Esophagus squamous epithelium (tissue), 5 donors: ENCODE measurements around the gene HMGCR. TPM values are rescaled to one million over a fixed set of nuclear protein-coding genes. Genes with fewer than 3 reads are reported as not detected.

Experiments
- DNase-seq: peaks from one replicate; lab custom pipeline; 2025; lab: John Stamatoyannopoulos, UW
- H3K27ac ChIP-seq, 4 donors: fragments of 200-600 bp; sonication (generic); one replicate each; pipeline ENCODE4 v1.5.1; 2016 to 2019; ENCODE audit warnings: mild to moderate bottlenecking in 1 of 4
- H3K27me3 ChIP-seq, 4 donors: fragments of 200-600 bp; sonication (generic); 1 replicate in 3 of 4; 2 replicates in 1 of 4; pipeline versions ENCODE4 v1.5.1 to v1.6.0; 2017 to 2021; ENCODE audit warnings: antibody characterized with exemption in 1 of 4
- H3K36me3 ChIP-seq, 3 donors: fragments of 200-600 bp; sonication (generic); one replicate each; pipeline ENCODE4 v1.5.1; 2016 to 2019
- H3K4me1 ChIP-seq, 3 donors: fragments of 200-600 bp; sonication (generic); one replicate each; pipeline ENCODE4 v1.5.1; 2017 to 2019
- H3K4me3 ChIP-seq, 4 donors: fragments of 200-600 bp; sonication (generic); 1 replicate in 3 of 4; 2 replicates in 1 of 4; pipeline ENCODE4 v1.5.1; 2016 to 2019; ENCODE audit warnings: mild to moderate bottlenecking in 2 of 4, moderate library complexity in 1 of 4
- H3K9me3 ChIP-seq, 3 donors: fragments of 200-600 bp; sonication (generic); one replicate each; pipeline ENCODE4 v1.5.1; 2016 to 2019
- POLR2A ChIP-seq, 4 donors: fragments of 450-650 bp; IDR thresholded peaks; one replicate each; pipeline ENCODE4 v1.6.1; 2017; ENCODE audit warnings: antibody characterized with exemption in 4 of 4, mild to moderate bottlenecking in 4 of 4, moderate library complexity in 3 of 4
- WGBS, 2 donors: methylation state at CpG; one replicate each; pipeline ENCODE4 v1.1.5; 2018; 5-methylcytosine and 5-hydroxymethylcytosine counted together
- intact Hi-C: fragments of 100-400 bp; cut with DNase I; formaldehyde crosslinking; loops from one replicate; pipeline ENCODE4 v1.15.0; 2022
- total RNA-seq, 4 donors: library from RNA; depleted of rRNA; stranded (reverse); fragments of >200 nt; gene quantifications; one replicate each; pipeline ENCODE4 v1.1.0, GENCODE V29; 2016
- TF ChIP-seq, protein P1 (sequence below), 6 experiments: fragments of 450-650 bp in 4 of 6; fragments of 200-600 bp in 2 of 6; sonication (generic) in 2 of 6; IDR thresholded peaks; one replicate each; pipeline ENCODE4 v1.5.1; 2016 to 2019; ENCODE audit warnings: antibody characterized with exemption in 6 of 6, mild to moderate bottlenecking in 4 of 6, moderate library complexity in 4 of 6
- donor health status: DM: yes; HTN: yes; CAD: no.

The HMGCR gene
- total RNA-seq, 4 donors from 2014 or later, result 54.5 to 165 (median 122) TPM

DNA sequence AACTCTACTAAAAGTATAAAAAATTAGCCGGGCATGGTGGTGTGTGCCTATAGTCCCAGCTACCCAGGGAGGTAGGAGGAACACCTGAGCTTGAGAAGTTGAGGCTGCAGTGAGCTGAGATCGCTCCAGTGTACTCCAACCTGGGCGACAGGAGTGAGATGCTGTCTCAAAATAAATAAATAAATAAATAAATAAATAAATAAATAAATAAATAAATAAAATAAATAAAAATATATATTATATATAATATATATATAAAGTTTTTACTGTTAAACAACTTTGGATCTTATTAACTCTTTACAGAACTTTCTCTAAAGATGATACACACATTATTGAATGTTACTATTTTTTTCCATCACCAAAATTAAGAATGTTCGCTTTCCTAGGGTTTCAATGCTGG, 38.4 kb downstream of the HMGCR start:
- Histone ChIP-seq H3K36me3 (peaks cover 0 to 78% (median 0%) of the 10 kb centered on the region in 3 donors), H3K27ac (no peak overlapping the region), H3K4me1 (no peaks in the 10 kb centered on the region), H3K27me3 (no peaks in the 10 kb centered on the region), H3K4me3 (no peak overlapping the region), H3K9me3 (no peaks in the 10 kb centered on the region)
- no peak for TF ChIP-seq POLR2A (IDR thresholded peaks at IDR 0.05)
- TF ChIP-seq, protein P1, sequence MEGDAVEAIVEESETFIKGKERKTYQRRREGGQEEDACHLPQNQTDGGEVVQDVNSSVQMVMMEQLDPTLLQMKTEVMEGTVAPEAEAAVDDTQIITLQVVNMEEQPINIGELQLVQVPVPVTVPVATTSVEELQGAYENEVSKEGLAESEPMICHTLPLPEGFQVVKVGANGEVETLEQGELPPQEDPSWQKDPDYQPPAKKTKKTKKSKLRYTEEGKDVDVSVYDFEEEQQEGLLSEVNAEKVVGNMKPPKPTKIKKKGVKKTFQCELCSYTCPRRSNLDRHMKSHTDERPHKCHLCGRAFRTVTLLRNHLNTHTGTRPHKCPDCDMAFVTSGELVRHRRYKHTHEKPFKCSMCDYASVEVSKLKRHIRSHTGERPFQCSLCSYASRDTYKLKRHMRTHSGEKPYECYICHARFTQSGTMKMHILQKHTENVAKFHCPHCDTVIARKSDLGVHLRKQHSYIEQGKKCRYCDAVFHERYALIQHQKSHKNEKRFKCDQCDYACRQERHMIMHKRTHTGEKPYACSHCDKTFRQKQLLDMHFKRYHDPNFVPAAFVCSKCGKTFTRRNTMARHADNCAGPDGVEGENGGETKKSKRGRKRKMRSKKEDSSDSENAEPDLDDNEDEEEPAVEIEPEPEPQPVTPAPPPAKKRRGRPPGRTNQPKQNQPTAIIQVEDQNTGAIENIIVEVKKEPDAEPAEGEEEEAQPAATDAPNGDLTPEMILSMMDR (IDR thresholded peaks at IDR 0.05), result no peak
- DNase-seq, result no peak
- intact Hi-C loops, result no loop called here
- 94 to 97% methylated on average over 4 of the region's 4 CpGs for WGBS, 2 donors

DNA sequence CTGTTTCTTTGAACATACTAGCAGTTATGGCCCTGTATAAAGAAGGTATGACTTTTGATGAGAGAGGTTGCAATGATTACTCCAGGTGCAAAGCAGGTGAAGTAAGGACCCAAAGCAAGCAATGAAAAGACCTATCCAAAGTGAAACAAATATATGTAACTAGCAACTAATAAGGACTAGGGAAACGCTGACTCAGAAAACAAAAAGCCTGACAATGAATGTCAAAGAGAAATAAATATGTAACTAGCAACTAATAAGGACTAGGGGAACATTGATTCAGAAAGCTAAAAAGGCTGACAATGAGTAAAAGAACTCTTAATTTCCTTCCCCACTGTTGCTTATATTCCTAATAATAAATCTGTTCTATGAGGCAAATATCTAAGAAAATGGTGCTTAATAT, 43.1 kb downstream of the HMGCR start:
- Histone ChIP-seq H3K27me3 (no peaks in the 10 kb centered on the region), H3K27ac (no peak overlapping the region), H3K4me1 (no peaks in the 10 kb centered on the region), H3K4me3 (no peak overlapping the region), H3K9me3 (no peaks in the 10 kb centered on the region), H3K36me3 (peaks cover 0 to 97% (median 5%) of the 10 kb centered on the region in 3 donors)
- no peak for DNase-seq
- 73 to 95% methylated on average over 1 of the region's 1 CpG for WGBS, 2 donors
- intact Hi-C loops, result no loop called here
- TF ChIP-seq, protein P1 (IDR thresholded peaks at IDR 0.05), result no peak
- TF ChIP-seq POLR2A (IDR thresholded peaks at IDR 0.05), result no peak

DNA sequence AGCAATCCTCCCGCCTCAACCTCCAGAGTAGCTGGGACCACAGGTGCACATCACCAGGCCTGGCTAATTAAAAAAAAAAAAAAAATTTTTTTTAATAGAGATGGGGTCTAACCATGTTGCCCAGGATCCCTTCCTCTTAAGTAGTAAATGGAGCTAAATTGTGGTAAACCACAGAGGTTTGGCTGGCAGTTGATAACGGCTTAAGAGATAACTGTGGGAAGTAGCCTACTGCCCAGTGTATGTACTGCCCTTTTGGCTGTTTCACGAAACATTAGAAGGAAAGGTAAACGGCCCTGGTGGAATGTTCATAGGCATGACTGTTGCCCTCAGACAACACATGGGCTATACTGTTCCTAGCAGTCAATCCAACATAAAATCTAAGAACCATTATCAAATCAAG, 44.4 kb downstream of the HMGCR start:
- TF ChIP-seq POLR2A (IDR thresholded peaks at IDR 0.05), result no peak
- TF ChIP-seq, protein P1 (IDR thresholded peaks at IDR 0.05), result no peak
- 75 to 80% methylated on average over 3 of the region's 4 CpGs for WGBS, 2 donors

DNA sequence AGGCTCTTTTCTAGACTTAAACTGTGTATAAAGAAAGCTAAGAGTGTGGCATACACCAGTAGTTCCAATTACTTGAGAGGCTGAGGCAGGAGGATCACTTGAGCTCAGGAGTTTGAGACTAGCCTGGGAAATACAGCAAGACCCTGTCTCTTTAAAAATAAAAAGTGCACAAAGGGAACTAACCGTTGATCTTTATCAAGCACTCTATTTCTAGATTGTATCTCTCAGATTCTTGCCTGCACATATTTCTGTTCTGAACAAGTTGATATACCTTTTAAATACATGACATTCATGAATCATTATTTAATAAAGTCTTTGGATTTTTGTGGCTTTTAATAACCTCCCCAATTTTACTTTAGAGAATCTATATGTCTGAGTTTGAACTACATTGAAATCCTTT, 47.2 kb downstream of the HMGCR start:
- intact Hi-C loops, result no loop called here
- no peak overlapping the region for H3K4me3 ChIP-seq
- DNase-seq, result no peak
- H3K4me1 ChIP-seq, result no peaks in the 10 kb centered on the region
- H3K27me3 ChIP-seq, result no peaks in the 10 kb centered on the region
- WGBS, 2 donors, result 45 to 48% methylated on average over 1 of the region's 1 CpG
- TF ChIP-seq, protein P1 (IDR thresholded peaks at IDR 0.05), result no peak
- TF ChIP-seq POLR2A (IDR thresholded peaks at IDR 0.05), result no peak
- H3K27ac ChIP-seq, result no peak overlapping the region
- H3K36me3 ChIP-seq, result peaks cover 0 to 99% (median 8%) of the 10 kb centered on the region in 3 donors
- no peaks in the 10 kb centered on the region for H3K9me3 ChIP-seq

More for the DNA sequence above, 44.4 kb downstream of the HMGCR start:
- Histone ChIP-seq H3K4me1 (no peaks in the 10 kb centered on the region), H3K27ac (no peak overlapping the region), H3K36me3 (peaks cover 0 to 99% (median 8%) of the 10 kb centered on the region in 3 donors), H3K4me3 (no peak overlapping the region), H3K9me3 (no peaks in the 10 kb centered on the region), H3K27me3 (no peaks in the 10 kb centered on the region)
- intact Hi-C loops, result no loop called here
- DNase-seq, result no peak

DNA sequence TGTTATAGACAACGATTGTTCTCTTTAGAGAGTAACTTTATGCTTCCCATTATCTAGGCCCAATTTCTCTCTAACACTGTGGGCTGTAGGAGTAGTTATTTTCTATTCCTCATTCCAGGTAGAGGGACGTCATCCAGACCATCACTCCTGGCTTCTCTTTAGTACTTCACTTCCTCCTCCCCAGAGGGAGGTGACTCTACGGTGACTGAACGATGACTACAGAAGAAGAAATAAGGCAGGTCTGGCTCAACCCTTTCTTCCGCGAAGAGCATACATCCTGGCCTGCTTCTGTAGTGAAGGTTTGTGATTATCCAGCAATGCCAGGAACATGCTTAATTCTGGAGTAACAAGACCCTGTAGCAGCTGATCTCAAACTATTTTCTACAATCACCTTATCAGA, 50.8 kb downstream of the HMGCR start:
- no peak for TF ChIP-seq POLR2A (IDR thresholded peaks at IDR 0.05)
- TF ChIP-seq, protein P1 (IDR thresholded peaks at IDR 0.05), result no peak
- Histone ChIP-seq H3K4me1 (no peaks in the 10 kb centered on the region), H3K9me3 (no peaks in the 10 kb centered on the region), H3K4me3 (no peak overlapping the region), H3K36me3 (peaks cover 0 to 88% (median 7%) of the 10 kb centered on the region in 3 donors), H3K27ac (no peak overlapping the region), H3K27me3 (no peaks in the 10 kb centered on the region)
- intact Hi-C loops, result no loop called here
- no peak for DNase-seq
- 87 to 93% methylated on average over 6 of the region's 6 CpGs for WGBS, 2 donors
